Gastrocnemius medialis (tissue), 4 donors: ENCODE measurements around the gene IFNAR2. TPM values are rescaled to one million over a fixed set of nuclear protein-coding genes. Genes with fewer than 3 reads are reported as not detected.
"Not testable (repeated sequence)": the region's sequence is repeated elsewhere in the genome, so short reads cannot be mapped to it uniquely, and the experiment has no call there.

Source experiments
- ATAC-seq, 2 donors: fragments of 150-250 bp; one replicate each; pipeline ENCODE4 v1.9.1; 2016
- DNase-seq, 2 donors: peaks; one replicate each; pipeline ENCODE4 v3.0.0-alpha.2; 2019
- H3K27ac ChIP-seq, 4 donors: fragments of 200-600 bp; sonication (generic); 1 replicate in 1 of 4; 2 replicates in 3 of 4; pipeline ENCODE4 v1.5.1; 2016 to 2018; ENCODE audit warnings: mild to moderate bottlenecking in 2 of 4, moderate library complexity in 1 of 4
- H3K27me3 ChIP-seq, 3 donors: fragments of 200-600 bp; sonication (generic) in 2 of 3; 1 replicate in 1 of 3; 2 replicates in 2 of 3; pipeline versions ENCODE4 v1.5.1 to v1.6.0; 2016 to 2019; ENCODE audit warnings: mild to moderate bottlenecking in 1 of 3, moderate library complexity in 1 of 3
- H3K36me3 ChIP-seq, 2 donors: fragments of 200-600 bp; sonication (generic) in 1 of 2; one replicate each; pipeline ENCODE4 v1.5.1; 2017 to 2018
- H3K4me1 ChIP-seq, 2 donors: fragments of 200-600 bp; sonication (generic) in 1 of 2; one replicate each; pipeline ENCODE4 v1.5.1; 2016 to 2017; ENCODE audit warnings: mild to moderate bottlenecking in 2 of 2
- H3K4me3 ChIP-seq, 4 donors: fragments of 200-600 bp; sonication (generic) in 3 of 4; 1 replicate in 1 of 4; 2 replicates in 3 of 4; pipeline ENCODE4 v1.5.1; 2016 to 2019; ENCODE audit warnings: mild to moderate bottlenecking in 2 of 4
- H3K9me3 ChIP-seq, 3 donors: fragments of 200-600 bp; sonication (generic) in 2 of 3; 1 replicate in 1 of 3; 2 replicates in 2 of 3; pipeline ENCODE4 v1.5.1; 2016 to 2019
- POLR2A ChIP-seq, 2 donors: fragments of 450-650 bp; IDR thresholded peaks; one replicate each; pipeline ENCODE4 v1.6.1; 2017; ENCODE audit warnings: antibody characterized with exemption in 2 of 2, mild to moderate bottlenecking in 2 of 2, moderate library complexity in 2 of 2
- in situ Hi-C, 4 donors: fragments of 200-750 bp; cut with MboI; loops; one replicate each; pipeline versions ENCODE4 v1.15.0 to v1.8.0; 2017; ENCODE audit warnings: low sequenced_read_pairs in 4 of 4
- intact Hi-C: fragments of 100-400 bp; cut with DNase I; formaldehyde crosslinking; loops from one replicate; pipeline ENCODE4 v1.15.1; 2023; ENCODE audit warnings: low total_unique reads
- total RNA-seq, 4 donors: library from RNA; depleted of rRNA; stranded (reverse); fragments of >200 nt; gene quantifications; one replicate each; pipeline versions ENCODE4 v1.1.0 to v1.2.3, GENCODE V29; 2016
- TF ChIP-seq, protein P1 (sequence below), 5 experiments: fragments of 450-650 bp in 3 of 5; fragments of 200-600 bp in 2 of 5; sonication (generic) in 2 of 5; IDR thresholded peaks in 4 of 5; conservative IDR thresholded peaks in 1 of 5; 1 replicate in 4 of 5; 2 replicates in 1 of 5; pipeline ENCODE4 v1.5.1; 2016 to 2019; ENCODE audit warnings: antibody characterized with exemption in 5 of 5, mild to moderate bottlenecking in 3 of 5, moderate library complexity in 3 of 5

Gene IFNAR2
- total RNA-seq, 4 donors from 2014 or later: 3.4 to 8.0 (median 4.7) TPM

DNA sequence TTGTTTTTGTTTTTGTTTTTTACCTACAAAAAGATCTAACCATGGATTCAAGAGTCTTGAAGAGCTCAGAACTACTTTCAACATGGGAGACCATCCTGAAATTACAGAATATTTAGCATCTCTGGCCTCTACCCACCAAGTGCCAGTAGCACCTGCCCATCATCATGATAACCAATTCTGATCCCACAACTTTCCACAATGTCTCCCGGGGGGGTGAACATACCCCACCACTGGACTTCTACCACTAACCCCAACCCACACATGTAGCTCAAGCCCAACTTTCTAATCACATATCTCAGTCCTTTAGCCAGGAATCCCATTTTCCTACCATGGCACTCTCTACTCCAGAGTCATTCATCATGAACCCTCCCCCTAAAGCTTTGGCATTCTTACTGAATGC lies 15.7 kb upstream of the IFNAR2 start:
- Histone ChIP-seq H3K4me1 (peaks cover 0 to 3% of the 10 kb centered on the region in 2 donors), H3K4me3 (no peak overlapping the region), H3K36me3 (no peaks in the 10 kb centered on the region), H3K27me3 (no peaks in the 10 kb centered on the region), H3K9me3 (no peaks in the 10 kb centered on the region), H3K27ac (no peak overlapping the region)
- ATAC-seq (no peak), DNase-seq (no peak)
- intact Hi-C loops (no loop called here), in situ Hi-C loops (no loop called here)
- TF ChIP-seq POLR2A (IDR thresholded peaks at IDR 0.05): no peak
- TF ChIP-seq, protein P1, sequence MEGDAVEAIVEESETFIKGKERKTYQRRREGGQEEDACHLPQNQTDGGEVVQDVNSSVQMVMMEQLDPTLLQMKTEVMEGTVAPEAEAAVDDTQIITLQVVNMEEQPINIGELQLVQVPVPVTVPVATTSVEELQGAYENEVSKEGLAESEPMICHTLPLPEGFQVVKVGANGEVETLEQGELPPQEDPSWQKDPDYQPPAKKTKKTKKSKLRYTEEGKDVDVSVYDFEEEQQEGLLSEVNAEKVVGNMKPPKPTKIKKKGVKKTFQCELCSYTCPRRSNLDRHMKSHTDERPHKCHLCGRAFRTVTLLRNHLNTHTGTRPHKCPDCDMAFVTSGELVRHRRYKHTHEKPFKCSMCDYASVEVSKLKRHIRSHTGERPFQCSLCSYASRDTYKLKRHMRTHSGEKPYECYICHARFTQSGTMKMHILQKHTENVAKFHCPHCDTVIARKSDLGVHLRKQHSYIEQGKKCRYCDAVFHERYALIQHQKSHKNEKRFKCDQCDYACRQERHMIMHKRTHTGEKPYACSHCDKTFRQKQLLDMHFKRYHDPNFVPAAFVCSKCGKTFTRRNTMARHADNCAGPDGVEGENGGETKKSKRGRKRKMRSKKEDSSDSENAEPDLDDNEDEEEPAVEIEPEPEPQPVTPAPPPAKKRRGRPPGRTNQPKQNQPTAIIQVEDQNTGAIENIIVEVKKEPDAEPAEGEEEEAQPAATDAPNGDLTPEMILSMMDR (IDR thresholded peaks at IDR 0.05 in 4 of 5, conservative IDR thresholded peaks at IDR 0.05 in 1 of 5): no peak

DNA sequence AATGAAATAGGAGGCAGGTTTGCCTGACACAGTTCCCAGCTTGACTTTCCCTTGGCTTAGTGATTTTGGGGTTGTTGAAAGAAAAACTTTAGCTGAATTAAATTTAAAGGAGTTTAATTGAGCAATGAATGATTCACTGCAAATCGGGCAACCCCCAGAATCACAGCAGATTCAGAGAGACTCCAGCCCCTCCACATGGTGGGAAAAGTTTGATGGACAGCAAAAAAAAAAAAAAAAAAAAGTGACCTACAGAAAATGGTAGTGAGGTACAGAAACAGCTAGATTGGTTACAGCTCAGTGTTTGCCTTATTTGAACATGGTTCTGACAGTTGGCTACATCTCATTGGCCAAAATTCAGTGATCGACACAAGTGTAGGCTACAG lies 12.6 kb upstream of the IFNAR2 start:
- TF ChIP-seq, protein P1 (IDR thresholded peaks at IDR 0.05 in 4 of 5, conservative IDR thresholded peaks at IDR 0.05 in 1 of 5): no peak
- TF ChIP-seq POLR2A (IDR thresholded peaks at IDR 0.05): no peak
- in situ Hi-C loops: no loop called here
- peaks cover 0 to 2% of the 10 kb centered on the region in 2 donors for H3K4me1 ChIP-seq
- no peak overlapping the region for H3K27ac ChIP-seq
- H3K36me3 ChIP-seq: no peaks in the 10 kb centered on the region
- no peaks in the 10 kb centered on the region for H3K9me3 ChIP-seq
- no peak overlapping the region for H3K4me3 ChIP-seq
- intact Hi-C loops: no loop called here
- no peak for ATAC-seq
- DNase-seq: no peak
- no peaks in the 10 kb centered on the region for H3K27me3 ChIP-seq

DNA sequence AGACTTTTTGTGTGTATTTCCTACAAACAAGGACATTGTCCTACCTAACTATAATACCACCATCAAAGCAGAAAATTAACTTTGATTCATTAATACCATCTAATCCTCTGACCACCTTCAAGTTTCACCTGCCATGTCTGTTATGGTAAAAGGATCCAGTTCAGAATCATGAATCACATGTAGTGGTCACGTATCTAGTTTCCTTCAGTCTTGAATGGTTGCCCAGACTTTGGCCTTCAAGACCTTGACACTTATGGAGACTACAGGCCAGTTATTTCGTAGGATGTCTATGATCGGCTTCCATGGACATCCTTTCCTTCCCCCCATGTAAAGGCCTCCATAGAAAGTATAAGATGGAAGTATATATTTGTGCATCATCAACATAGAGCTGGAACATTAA lies 10.4 kb upstream of the IFNAR2 start:
- Histone ChIP-seq H3K4me3 (no peak overlapping the region), H3K27ac (peak overlapping the region in 1 of 4 donors; percentile 33), H3K27me3 (no peaks in the 10 kb centered on the region), H3K9me3 (peaks cover 0 to 4% (median 0%) of the 10 kb centered on the region in 3 donors), H3K36me3 (no peaks in the 10 kb centered on the region), H3K4me1 (no peaks in the 10 kb centered on the region)
- intact Hi-C loops: no loop called here
- DNase-seq: no peak
- TF ChIP-seq, protein P1 (IDR thresholded peaks at IDR 0.05 in 4 of 5, conservative IDR thresholded peaks at IDR 0.05 in 1 of 5): no peak
- TF ChIP-seq POLR2A (IDR thresholded peaks at IDR 0.05): no peak
- peak; percentile 84 to 88 for ATAC-seq
- in situ Hi-C loops: no loop called here

DNA sequence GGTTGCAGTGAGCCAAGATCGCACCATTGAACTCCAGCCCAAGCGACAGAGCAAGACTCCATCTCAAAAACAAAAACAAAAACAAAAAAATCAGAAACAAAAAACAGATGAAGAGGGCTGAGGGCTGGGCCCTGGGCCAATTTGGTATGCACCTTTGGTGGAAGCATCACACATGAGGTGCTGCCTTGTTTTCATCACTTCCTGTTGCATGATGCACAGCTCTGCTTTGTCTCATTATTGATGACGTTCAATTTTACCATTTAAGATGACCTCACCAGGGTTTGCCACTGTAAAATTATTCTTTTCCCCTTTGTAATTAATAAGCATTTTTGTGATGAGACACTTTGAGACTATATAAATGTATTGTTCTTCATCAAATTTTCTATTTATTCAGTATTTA lies 9.8 kb upstream of the IFNAR2 start:
- TF ChIP-seq, protein P1 (IDR thresholded peaks at IDR 0.05 in 4 of 5, conservative IDR thresholded peaks at IDR 0.05 in 1 of 5): no peak
- TF ChIP-seq POLR2A (IDR thresholded peaks at IDR 0.05): no peak
- Histone ChIP-seq H3K36me3 (no peaks in the 10 kb centered on the region), H3K4me3 (no peak overlapping the region), H3K4me1 (no peaks in the 10 kb centered on the region), H3K27me3 (no peaks in the 10 kb centered on the region), H3K27ac (no peak overlapping the region), H3K9me3 (peaks cover 0 to 4% (median 0%) of the 10 kb centered on the region in 3 donors)
- intact Hi-C loops (no loop called here), in situ Hi-C loops (no loop called here)
- DNase-seq (no peak), ATAC-seq (no peak)

DNA sequence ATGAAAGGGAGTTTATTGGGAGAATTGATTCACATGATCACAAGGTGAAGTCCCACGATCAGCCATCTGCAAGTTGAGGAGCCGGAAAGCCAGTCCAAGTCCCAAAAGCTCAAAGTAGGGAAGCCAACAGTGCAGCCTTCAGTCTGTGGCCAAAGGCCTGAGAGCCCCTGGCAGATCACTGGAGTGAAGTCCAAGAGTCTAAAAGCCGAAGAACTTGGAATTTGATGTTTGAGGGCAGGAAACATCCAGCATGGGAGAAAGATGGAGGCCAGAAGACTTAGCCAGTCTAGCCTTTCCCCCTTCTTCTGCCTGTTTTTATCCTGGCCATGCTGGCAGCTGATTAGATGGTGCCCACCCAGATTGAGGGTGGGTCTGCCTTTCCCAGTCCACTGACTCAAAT lies 4.4 kb upstream of the IFNAR2 start:
- in situ Hi-C loops, H3K27ac ChIP-seq: not testable (repeated sequence)

More for the DNA sequence above, 4.4 kb upstream of the IFNAR2 start:
- H3K36me3 ChIP-seq, ATAC-seq, H3K4me1 ChIP-seq, H3K9me3 ChIP-seq, H3K4me3 ChIP-seq, intact Hi-C loops, H3K27me3 ChIP-seq, DNase-seq: not testable (repeated sequence)
